MM.1S (cell line): ENCODE results near the gene KIF7.

ENCODE experiments used
- DNase-seq: peaks from one replicate; pipeline ENCODE4 v3.0.0-alpha.2; 2015
- H2AFZ ChIP-seq: fragments of 300-600 bp; sonication (generic); 2 replicates; pipeline ENCODE4 v1.6.0; 2016; ENCODE audit warnings: antibody characterized with exemption, low read length
- H3F3A ChIP-seq: fragments of 300-600 bp; sonication (generic); 2 replicates; pipeline ENCODE4 v1.6.1; 2016; ENCODE audit warnings: mild to moderate bottlenecking, antibody characterized with exemption, low read length, moderate library complexity, mixed read lengths; ENCODE audit not compliant: insufficient read depth
- H3K27ac ChIP-seq: fragments of 300-600 bp; sonication (generic); 2 replicates; pipeline ENCODE4 v1.5.1; 2016; ENCODE audit warnings: mild to moderate bottlenecking, low read length
- H3K27me3 ChIP-seq: fragments of 300-600 bp; sonication (generic); replicated peaks from 2 replicates; pipeline ENCODE4 v1.6.0; 2016; ENCODE audit warnings: low read length; ENCODE audit not compliant: insufficient read depth
- H3K36me3 ChIP-seq: fragments of 300-600 bp; sonication (generic); replicated peaks from 2 replicates; pipeline ENCODE4 v1.6.1; 2016; ENCODE audit warnings: mild to moderate bottlenecking, low read length, mixed read lengths; ENCODE audit not compliant: insufficient read depth
- H3K4me1 ChIP-seq: fragments of 300-600 bp; sonication (generic); 2 replicates; pipeline ENCODE4 v1.6.1; 2016; ENCODE audit warnings: low read length, mixed read lengths
- H3K4me2 ChIP-seq: fragments of 300-600 bp; sonication (generic); 2 replicates; pipeline ENCODE4 v1.6.0; 2016; ENCODE audit warnings: low read depth, low read length
- H3K4me3 ChIP-seq: fragments of 300-600 bp; sonication (generic); 2 replicates; pipeline ENCODE4 v1.5.1; 2016; ENCODE audit warnings: low read length, mixed read lengths
- H3K79me2 ChIP-seq: fragments of 300-600 bp; sonication (generic); 2 replicates; pipeline ENCODE4 v1.6.1; 2016; ENCODE audit warnings: mixed run types, low read length, mixed read lengths
- H3K9ac ChIP-seq: fragments of 300-600 bp; sonication (generic); 2 replicates; pipeline ENCODE4 v1.6.1; 2016; ENCODE audit warnings: low read length, mixed read lengths
- H3K9me2 ChIP-seq: fragments of 300-600 bp; sonication (generic); replicated peaks from 2 replicates; pipeline ENCODE4 v1.6.1; 2016; ENCODE audit warnings: mild to moderate bottlenecking, low read length, mixed read lengths; ENCODE audit not compliant: insufficient read depth
- H3K9me3 ChIP-seq: fragments of 300-600 bp; sonication (generic); replicated peaks from 2 replicates; pipeline ENCODE4 v1.6.1; 2016; ENCODE audit warnings: mild to moderate bottlenecking, low read length, mixed read lengths; ENCODE audit not compliant: insufficient read depth
- H4K20me1 ChIP-seq: fragments of 300-600 bp; sonication (generic); 2 replicates; pipeline ENCODE4 v1.6.1; 2016; ENCODE audit warnings: mild to moderate bottlenecking, low read length, moderate library complexity, mixed read lengths; ENCODE audit not compliant: insufficient read depth
- CTCF ChIP-seq: fragments of 300-600 bp; sonication (generic); IDR thresholded peaks from 2 replicates; pipeline ENCODE4 v1.5.1; 2016; ENCODE audit warnings: antibody characterized with exemption, low read length, mixed read lengths
- EZH2 ChIP-seq: fragments of 300-600 bp; sonication (generic); optimal IDR thresholded peaks from 2 replicates; pipeline ENCODE3; 2017; ENCODE audit warnings: low read depth, mild to moderate bottlenecking, antibody characterized with exemption, low read length, mixed read lengths
- EZH2phosphoT487 ChIP-seq: fragments of 300-600 bp; sonication (generic); IDR thresholded peaks from 2 replicates; pipeline ENCODE4 v1.6.1; 2018; ENCODE audit warnings: antibody characterized with exemption, low read length

KIF7 gene

GRCh38 chr15:89625716-89626115 is 29.6 kb downstream of the KIF7 start:
- no peaks in the 10 kb centered on the region for H3K9me3 ChIP-seq
- H3K36me3 ChIP-seq = peaks cover 40% of the 10 kb centered on the region
- no peaks in the 10 kb centered on the region for H3K4me1 ChIP-seq
- H3K4me3 ChIP-seq = no peak overlapping the region
- H3K27me3 ChIP-seq = no peaks in the 10 kb centered on the region
- H3F3A ChIP-seq = no peaks in the 10 kb centered on the region
- no peak overlapping the region for H3K9ac ChIP-seq
- no peak overlapping the region for H3K27ac ChIP-seq
- no peaks in the 10 kb centered on the region for H3K79me2 ChIP-seq
- no peak for DNase-seq
- H2AFZ ChIP-seq = no peak overlapping the region
- H3K9me2 ChIP-seq = no peaks in the 10 kb centered on the region
- TF ChIP-seq EZH2phosphoT487 = no peak
- no peak for TF ChIP-seq CTCF
- no peaks in the 10 kb centered on the region for H4K20me1 ChIP-seq
- no peak overlapping the region for H3K4me2 ChIP-seq

GRCh38 chr15:89623165-89623564 is 32.1 kb downstream of the KIF7 start:
- H3K27ac ChIP-seq = no peak overlapping the region
- DNase-seq = no peak
- no peaks in the 10 kb centered on the region for H3F3A ChIP-seq
- no peak overlapping the region for H3K4me3 ChIP-seq
- no peaks in the 10 kb centered on the region for H3K4me1 ChIP-seq
- no peaks in the 10 kb centered on the region for H4K20me1 ChIP-seq
- H3K9ac ChIP-seq = no peak overlapping the region
- H3K27me3 ChIP-seq = no peaks in the 10 kb centered on the region
- H3K36me3 ChIP-seq = peaks cover 33% of the 10 kb centered on the region
- H3K9me3 ChIP-seq = no peaks in the 10 kb centered on the region
- TF ChIP-seq CTCF = no peak
- no peak for TF ChIP-seq EZH2
- no peaks in the 10 kb centered on the region for H3K9me2 ChIP-seq
- no peak overlapping the region for H2AFZ ChIP-seq
- H3K4me2 ChIP-seq = no peak overlapping the region
- no peaks in the 10 kb centered on the region for H3K79me2 ChIP-seq

GRCh38 chr15:89621547-89621946 is 33.7 kb downstream of the KIF7 start:
- no peak overlapping the region for H3K9ac ChIP-seq
- no peaks in the 10 kb centered on the region for H3K27me3 ChIP-seq
- no peaks in the 10 kb centered on the region for H3K9me3 ChIP-seq
- H3F3A ChIP-seq = no peaks in the 10 kb centered on the region
- DNase-seq = no peak
- H3K79me2 ChIP-seq = no peaks in the 10 kb centered on the region
- no peak overlapping the region for H3K4me3 ChIP-seq
- no peaks in the 10 kb centered on the region for H4K20me1 ChIP-seq
- no peaks in the 10 kb centered on the region for H3K4me1 ChIP-seq
- no peak overlapping the region for H3K4me2 ChIP-seq
- H2AFZ ChIP-seq = no peak overlapping the region
- no peaks in the 10 kb centered on the region for H3K9me2 ChIP-seq
- peaks cover 21% of the 10 kb centered on the region for H3K36me3 ChIP-seq
- TF ChIP-seq EZH2phosphoT487 (no peak), EZH2 (no peak), CTCF (no peak)
- no peak overlapping the region for H3K27ac ChIP-seq
